Nephron progenitor cell (in vitro differentiated cells): Measurements from ENCODE around the gene NR5A2.

ENCODE experiments used
- DNase-seq: peaks from one replicate; pipeline ENCODE4 v3.0.0; 2021
- H3K27ac Mint-ChIP-seq: 2 replicates; pipeline ENCODE4 v1.8.0; 2021; ENCODE audit warnings: mild to moderate bottlenecking, moderate library complexity, mixed read lengths
- H3K27me3 Mint-ChIP-seq: 2 replicates; pipeline ENCODE4 v1.8.0; 2021; ENCODE audit warnings: mild to moderate bottlenecking, low read depth, mixed read lengths; ENCODE audit not compliant: poor library complexity
- H3K36me3 Mint-ChIP-seq: 2 replicates; pipeline ENCODE4 v1.8.0; 2021; ENCODE audit warnings: low read depth, mixed read lengths
- H3K4me1 Mint-ChIP-seq: 2 replicates; pipeline ENCODE4 v1.8.0; 2021; ENCODE audit warnings: mixed read lengths
- H3K4me3 Mint-ChIP-seq: 2 replicates; pipeline ENCODE4 v1.8.0; 2021; ENCODE audit warnings: mild to moderate bottlenecking, moderate library complexity, mixed read lengths
- H3K9me3 Mint-ChIP-seq: 2 replicates; pipeline ENCODE4 v1.8.0; 2021; ENCODE audit warnings: mild to moderate bottlenecking, moderate library complexity, mixed read lengths
- TF ChIP-seq, protein P1 (sequence below): fragments of 200-600 bp; sonication (generic); IDR thresholded peaks from 2 replicates; pipeline ENCODE4 v1.5.0; 2021; ENCODE audit warnings: antibody characterized with exemption

Gene NR5A2

DNA sequence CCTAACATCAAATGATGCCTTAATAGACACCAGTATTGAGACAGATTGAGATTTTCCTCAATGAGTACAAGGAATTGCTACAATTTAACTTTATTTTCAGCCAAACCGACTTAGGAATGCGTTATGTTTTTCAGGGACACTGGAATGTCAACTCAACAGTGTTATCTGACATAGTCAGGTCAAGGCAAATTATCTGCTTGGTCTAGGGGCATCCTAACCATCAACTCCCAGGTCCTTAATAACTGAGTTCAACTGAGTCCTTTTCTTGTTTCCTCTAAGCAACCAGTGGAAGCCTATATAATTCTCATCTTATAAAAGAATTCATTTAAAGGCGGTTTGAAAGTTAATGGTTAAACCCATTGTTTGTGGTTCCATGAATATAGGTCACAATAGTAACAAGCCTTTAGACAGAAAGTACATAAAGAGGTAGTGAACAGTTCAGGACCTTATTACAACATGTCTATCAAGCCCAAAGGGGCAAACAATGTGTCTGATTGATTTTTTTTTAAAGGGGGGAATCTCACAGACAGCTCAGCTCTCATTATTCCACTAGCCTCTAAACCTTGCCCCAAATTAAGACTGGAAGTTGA lies 32.3 kb upstream of the NR5A2 start:
- Mint-ChIP-seq H3K9me3 (peaks cover 7% of the 10 kb centered on the region), H3K27me3 (peaks cover 12% of the 10 kb centered on the region), H3K4me3 (no peak overlapping the region), H3K27ac (no peak overlapping the region), H3K36me3 (no peaks in the 10 kb centered on the region), H3K4me1 (no peaks in the 10 kb centered on the region)
- DNase-seq, result no peak
- TF ChIP-seq, protein P1, sequence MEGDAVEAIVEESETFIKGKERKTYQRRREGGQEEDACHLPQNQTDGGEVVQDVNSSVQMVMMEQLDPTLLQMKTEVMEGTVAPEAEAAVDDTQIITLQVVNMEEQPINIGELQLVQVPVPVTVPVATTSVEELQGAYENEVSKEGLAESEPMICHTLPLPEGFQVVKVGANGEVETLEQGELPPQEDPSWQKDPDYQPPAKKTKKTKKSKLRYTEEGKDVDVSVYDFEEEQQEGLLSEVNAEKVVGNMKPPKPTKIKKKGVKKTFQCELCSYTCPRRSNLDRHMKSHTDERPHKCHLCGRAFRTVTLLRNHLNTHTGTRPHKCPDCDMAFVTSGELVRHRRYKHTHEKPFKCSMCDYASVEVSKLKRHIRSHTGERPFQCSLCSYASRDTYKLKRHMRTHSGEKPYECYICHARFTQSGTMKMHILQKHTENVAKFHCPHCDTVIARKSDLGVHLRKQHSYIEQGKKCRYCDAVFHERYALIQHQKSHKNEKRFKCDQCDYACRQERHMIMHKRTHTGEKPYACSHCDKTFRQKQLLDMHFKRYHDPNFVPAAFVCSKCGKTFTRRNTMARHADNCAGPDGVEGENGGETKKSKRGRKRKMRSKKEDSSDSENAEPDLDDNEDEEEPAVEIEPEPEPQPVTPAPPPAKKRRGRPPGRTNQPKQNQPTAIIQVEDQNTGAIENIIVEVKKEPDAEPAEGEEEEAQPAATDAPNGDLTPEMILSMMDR, result no peak

DNA sequence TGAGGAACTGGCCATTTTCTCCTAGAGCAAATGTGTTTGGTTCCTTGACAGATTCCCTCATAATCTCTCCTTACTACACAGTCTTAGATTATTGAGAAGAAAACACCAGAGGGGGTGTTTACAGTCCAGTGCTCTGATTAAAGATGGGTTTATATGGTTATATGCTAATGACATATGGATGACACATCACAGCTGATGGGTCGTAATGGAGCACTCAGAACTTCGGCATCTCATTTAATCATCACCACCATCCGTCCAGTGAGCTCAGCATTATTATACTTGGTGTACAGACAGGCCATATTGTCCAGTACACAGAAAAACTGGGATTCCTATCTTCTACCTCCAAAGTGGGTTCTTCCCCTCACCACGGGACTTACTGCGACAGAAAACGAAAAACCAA lies 22.3 kb upstream of the NR5A2 start:
- peaks cover 9% of the 10 kb centered on the region for H3K4me1 Mint-ChIP-seq
- no peak overlapping the region for H3K4me3 Mint-ChIP-seq
- no peaks in the 10 kb centered on the region for H3K9me3 Mint-ChIP-seq
- no peak overlapping the region for H3K27ac Mint-ChIP-seq
- H3K36me3 Mint-ChIP-seq, result no peaks in the 10 kb centered on the region
- no peak for DNase-seq
- H3K27me3 Mint-ChIP-seq, result peaks cover 6% of the 10 kb centered on the region
- TF ChIP-seq, protein P1, result no peak

- no peaks in the 10 kb centered on the region for H3K9me3 Mint-ChIP-seq
Observed at GRCh38 chr1:200006711-200007110, 20.8 kb upstream of the NR5A2 start.

GRCh38 chr1:200015811-200016210 lies 11.7 kb upstream of the NR5A2 start:
- TF ChIP-seq, protein P1, result no peak
- Mint-ChIP-seq H3K27ac (no peak overlapping the region), H3K9me3 (no peaks in the 10 kb centered on the region), H3K27me3 (peaks cover 23% of the 10 kb centered on the region), H3K36me3 (no peaks in the 10 kb centered on the region), H3K4me1 (peaks cover 8% of the 10 kb centered on the region), H3K4me3 (no peak overlapping the region)
- DNase-seq, result no peak

More at GRCh38 chr1:200006711-200007110, 20.8 kb upstream of the NR5A2 start:
- H3K4me3 Mint-ChIP-seq, result no peak overlapping the region
- no peak overlapping the region for H3K27ac Mint-ChIP-seq
- no peaks in the 10 kb centered on the region for H3K36me3 Mint-ChIP-seq
- peaks cover 3% of the 10 kb centered on the region for H3K4me1 Mint-ChIP-seq
- no peak for DNase-seq
- peaks cover 5% of the 10 kb centered on the region for H3K27me3 Mint-ChIP-seq
- TF ChIP-seq, protein P1, result no peak

DNA sequence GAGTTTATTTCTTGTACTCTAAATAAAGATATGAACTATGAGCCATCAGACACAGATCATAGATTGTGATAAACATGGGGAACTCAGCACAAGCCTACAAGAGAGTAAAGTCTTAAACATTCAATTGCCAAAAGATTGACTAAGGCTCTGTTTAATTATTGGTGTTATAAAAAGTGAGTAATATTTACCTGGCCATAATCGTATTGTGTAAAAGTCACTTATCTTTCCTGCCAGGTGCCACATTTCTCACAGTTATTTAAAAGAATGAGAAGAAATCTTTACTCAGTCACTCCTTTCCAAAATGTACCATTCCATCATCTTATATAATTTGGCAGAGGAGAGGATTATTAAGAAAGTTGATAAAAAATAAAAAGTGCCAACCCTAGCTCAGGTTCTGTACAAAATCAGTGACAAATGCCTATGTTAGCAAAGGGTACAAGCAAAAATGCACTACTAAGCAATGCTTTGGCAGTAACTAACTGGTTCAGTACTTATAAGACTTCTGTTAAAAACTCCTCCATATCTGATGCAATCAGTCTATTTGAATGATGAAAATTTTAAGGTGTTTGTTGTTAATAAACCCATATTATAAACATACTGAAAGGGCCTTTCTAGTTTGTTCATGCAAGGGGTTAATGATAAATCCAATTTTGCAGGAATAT lies 5.8 kb upstream of the NR5A2 start:
- Mint-ChIP-seq H3K27me3 (peaks cover 34% of the 10 kb centered on the region), H3K36me3 (no peaks in the 10 kb centered on the region), H3K27ac (no peak overlapping the region), H3K9me3 (no peaks in the 10 kb centered on the region), H3K4me1 (peaks cover 5% of the 10 kb centered on the region), H3K4me3 (no peak overlapping the region)
- no peak for DNase-seq
- TF ChIP-seq, protein P1, result no peak
